GM18499 (cell line): ENCODE measurements around the gene NDRG3.
"Not testable (repeated sequence)": the region's sequence is repeated elsewhere in the genome, so short reads cannot be mapped to it uniquely, and the experiment has no call there.

Experiments
- ATAC-seq: cut with Tn5 transposase; IDR thresholded peaks from one replicate; pipeline ENCODE4 v1.9.1; 2021; ENCODE audit warnings: moderate number of reproducible peaks; ENCODE audit not compliant: insufficient read depth, unreplicated experiment

Gene NDRG3

GRCh38 chr20:36647196-36648121 is 98.4 kb downstream of the NDRG3 start:
- no peak for ATAC-seq

- ATAC-seq = no peak
Observed at GRCh38 chr20:36646678-36647077, 99.2 kb downstream of the NDRG3 start.

GRCh38 chr20:36645998-36646397 is 99.9 kb downstream of the NDRG3 start, which contains the start of gene SLA2:
SLA2 (minus strand) TSS chr20:36646196; CDS start chr20:36641335, 4,861 bp downstream.
- no peak for ATAC-seq

GRCh38 chr20:36645353-36645752 is 100.5 kb downstream of the NDRG3 start:
- ATAC-seq = no peak

GRCh38 chr20:36644706-36645095 is 101.2 kb downstream of the NDRG3 start:
- ATAC-seq = no peak

- ATAC-seq = no peak
Observed at GRCh38 chr20:36644032-36644705, 101.7 kb downstream of the NDRG3 start.

- ATAC-seq = no peak
Observed at GRCh38 chr20:36642136-36642535, 103.8 kb downstream of the NDRG3 start.

- no peak for ATAC-seq
Observed at GRCh38 chr20:36641506-36641843, 104.4 kb downstream of the NDRG3 start.

- not testable (repeated sequence) for ATAC-seq
Observed at GRCh38 chr20:36638876-36639400, 107.0 kb downstream of the NDRG3 start.

GRCh38 chr20:36634342-36634741 is 111.5 kb downstream of the NDRG3 start:
- ATAC-seq = no peak

- no peak for ATAC-seq
Observed at GRCh38 chr20:36633285-36633772, 112.6 kb downstream of the NDRG3 start.

- no peak for ATAC-seq
Observed at GRCh38 chr20:36632487-36633284, 113.2 kb downstream of the NDRG3 start.

- no peak for ATAC-seq
Observed at GRCh38 chr20:36632147-36632486, 113.8 kb downstream of the NDRG3 start.

- ATAC-seq = no peak
Observed at GRCh38 chr20:36631646-36632045, 114.2 kb downstream of the NDRG3 start.

- no peak for ATAC-seq
Observed at GRCh38 chr20:36629719-36630681, 115.9 kb downstream of the NDRG3 start.

- no peak for ATAC-seq
Observed at GRCh38 chr20:36628076-36628475, 117.8 kb downstream of the NDRG3 start.

GRCh38 chr20:36624944-36625324 is 121.0 kb downstream of the NDRG3 start:
- ATAC-seq = no peak

- ATAC-seq = no peak
Observed at GRCh38 chr20:36624068-36624943, 121.6 kb downstream of the NDRG3 start.
